IPS DF 6.9 (cell line): ENCODE data around the gene CD27.
"Not testable (repeated sequence)": the region's sequence is repeated elsewhere in the genome, so short reads cannot be mapped to it uniquely, and the experiment has no call there.

ENCODE experiments used
- DNase-seq: peaks from one replicate; pipeline ENCODE4 v3.0.0-alpha.2; 2013; ENCODE audit warnings: low read depth, low spot score
- H3K27ac ChIP-seq: one replicate; pipeline ENCODE4 v1.5.1; 2013; ENCODE audit warnings: low read length, control low read depth
- H3K27me3 ChIP-seq: 2 replicates; pipeline ENCODE4 v1.6.1; 2013; ENCODE audit warnings: mild to moderate bottlenecking, low read length; ENCODE audit not compliant: control insufficient read depth, insufficient read depth
- H3K36me3 ChIP-seq: 2 replicates; pipeline ENCODE4 v1.6.1; 2013; ENCODE audit warnings: low read length; ENCODE audit not compliant: control insufficient read depth, insufficient read depth
- H3K4me1 ChIP-seq: 2 replicates; pipeline ENCODE4 v1.6.1; 2013; ENCODE audit warnings: low read length; ENCODE audit not compliant: control insufficient read depth, insufficient read depth
- H3K4me3 ChIP-seq: 2 replicates; pipeline ENCODE4 v1.5.1; 2013; ENCODE audit warnings: mild to moderate bottlenecking, low read length
- H3K9me3 ChIP-seq: 2 replicates; pipeline ENCODE4 v1.6.1; 2013; ENCODE audit warnings: low read length, inconsistent platforms; ENCODE audit not compliant: control insufficient read depth, insufficient read depth
- WGBS: extraction: QIAGEN DNeasy Blood & Tissue Kit; methylation state at CpG from one replicate; pipeline ENCODE4 v1.1.7; 2013; ENCODE audit warnings: mixed read lengths, missing lambda C conversion rate; ENCODE audit not compliant: insufficient read length, insufficient coverage; 5-methylcytosine and 5-hydroxymethylcytosine counted together

Gene CD27

GRCh38 chr12:6490673-6491072, 45.9 kb downstream of the CD27 start:
- no CpG with 5 or more reads among the region's 1 CpG for WGBS
- not testable (repeated sequence) for H3K36me3 ChIP-seq, H3K27ac ChIP-seq, H3K4me1 ChIP-seq, H3K27me3 ChIP-seq, H3K4me3 ChIP-seq, DNase-seq, H3K9me3 ChIP-seq

- Histone ChIP-seq H3K27me3 (no peaks in the 10 kb centered on the region), H3K27ac (no peak within 1 kb of the TSS), H3K4me1 (peaks cover 2% of the 10 kb centered on the region; the same call in 1 of the 2 replicates), H3K9me3 (no peaks in the 10 kb centered on the region), H3K36me3 (peaks cover 3% of the 10 kb centered on the region; the same call in 1 of the 2 replicates), H3K4me3 (peak within 1 kb of the TSS; percentile 95; the same call in 1 of the 2 replicates)
- no CpG with 5 or more reads among the region's 39 CpGs for WGBS
- DNase-seq, result peak; percentile 79
Measured at GRCh38 chr12:6492838-6493496, 48.2 kb downstream of the CD27 start, which contains the start of gene MRPL51. Gene MRPL51 (minus strand): TSS chr12:6493262. CDS start chr12:6493136, 126 bp downstream.

GRCh38 chr12:6493497-6494257, 48.9 kb downstream of the CD27 start, which contains the start of gene NCAPD2:
Gene NCAPD2 (plus strand): TSS chr12:6494102. CDS start chr12:6495099, 997 bp downstream.
- H3K4me1 ChIP-seq, result peaks cover 2% of the 10 kb centered on the region; the same call in 1 of the 2 replicates
- no CpG with 5 or more reads among the region's 49 CpGs for WGBS
- DNase-seq, result peak; percentile 78
- H3K27ac ChIP-seq, result no peak within 1 kb of the TSS
- peak within 1 kb of the TSS; percentile 95; the same call in 1 of the 2 replicates for H3K4me3 ChIP-seq
- no peaks in the 10 kb centered on the region for H3K27me3 ChIP-seq
- H3K36me3 ChIP-seq, result peaks cover 3% of the 10 kb centered on the region; the same call in 1 of the 2 replicates
- no peaks in the 10 kb centered on the region for H3K9me3 ChIP-seq

GRCh38 chr12:6494258-6494743, 49.5 kb downstream of the CD27 start:
- WGBS, result no CpG with 5 or more reads among the region's 14 CpGs
- Histone ChIP-seq H3K36me3 (peaks cover 3% of the 10 kb centered on the region; the same call in 1 of the 2 replicates), H3K27ac (no peak overlapping the region), H3K9me3 (no peaks in the 10 kb centered on the region), H3K4me3 (peak overlapping the region; percentile 65; the same call in 1 of the 2 replicates), H3K27me3 (no peaks in the 10 kb centered on the region), H3K4me1 (peaks cover 2% of the 10 kb centered on the region; the same call in 1 of the 2 replicates)
- no peak for DNase-seq

GRCh38 chr12:6494968-6495367, 50.2 kb downstream of the CD27 start:
- Histone ChIP-seq H3K27me3 (no peaks in the 10 kb centered on the region), H3K4me1 (peaks cover 2% of the 10 kb centered on the region; the same call in 1 of the 2 replicates), H3K27ac (no peak overlapping the region), H3K36me3 (peaks cover 3% of the 10 kb centered on the region; the same call in 1 of the 2 replicates), H3K9me3 (no peaks in the 10 kb centered on the region), H3K4me3 (peak overlapping the region; percentile 65; the same call in 1 of the 2 replicates)
- no CpG with 5 or more reads among the region's 1 CpG for WGBS
- no peak for DNase-seq

GRCh38 chr12:6497291-6497690, 52.5 kb downstream of the CD27 start:
- H3K4me3 ChIP-seq, H3K36me3 ChIP-seq, DNase-seq, H3K9me3 ChIP-seq, H3K27me3 ChIP-seq, H3K4me1 ChIP-seq, H3K27ac ChIP-seq: not testable (repeated sequence)
- no CpG with 5 or more reads among the region's 3 CpGs for WGBS

GRCh38 chr12:6500466-6500865, 55.7 kb downstream of the CD27 start:
- H3K27ac ChIP-seq, result no peak overlapping the region
- H3K36me3 ChIP-seq, result peaks cover 4% of the 10 kb centered on the region
- H3K4me1 ChIP-seq, result no peaks in the 10 kb centered on the region
- no CpG with 5 or more reads among the region's 2 CpGs for WGBS
- no peak overlapping the region for H3K4me3 ChIP-seq
- H3K27me3 ChIP-seq, result no peaks in the 10 kb centered on the region
- DNase-seq, result no peak
- no peaks in the 10 kb centered on the region for H3K9me3 ChIP-seq
